GM12872 (cell line): ENCODE data around the gene SP2.

Experiments
- TF ChIP-seq, protein P1 (sequence below): IDR thresholded peaks from 3 replicates; pipeline ENCODE4 v1.5.1; 2011; ENCODE audit warnings: low read depth, mild to moderate bottlenecking, low read length, moderate library complexity; ENCODE audit not compliant: insufficient read depth

The SP2 gene

DNA sequence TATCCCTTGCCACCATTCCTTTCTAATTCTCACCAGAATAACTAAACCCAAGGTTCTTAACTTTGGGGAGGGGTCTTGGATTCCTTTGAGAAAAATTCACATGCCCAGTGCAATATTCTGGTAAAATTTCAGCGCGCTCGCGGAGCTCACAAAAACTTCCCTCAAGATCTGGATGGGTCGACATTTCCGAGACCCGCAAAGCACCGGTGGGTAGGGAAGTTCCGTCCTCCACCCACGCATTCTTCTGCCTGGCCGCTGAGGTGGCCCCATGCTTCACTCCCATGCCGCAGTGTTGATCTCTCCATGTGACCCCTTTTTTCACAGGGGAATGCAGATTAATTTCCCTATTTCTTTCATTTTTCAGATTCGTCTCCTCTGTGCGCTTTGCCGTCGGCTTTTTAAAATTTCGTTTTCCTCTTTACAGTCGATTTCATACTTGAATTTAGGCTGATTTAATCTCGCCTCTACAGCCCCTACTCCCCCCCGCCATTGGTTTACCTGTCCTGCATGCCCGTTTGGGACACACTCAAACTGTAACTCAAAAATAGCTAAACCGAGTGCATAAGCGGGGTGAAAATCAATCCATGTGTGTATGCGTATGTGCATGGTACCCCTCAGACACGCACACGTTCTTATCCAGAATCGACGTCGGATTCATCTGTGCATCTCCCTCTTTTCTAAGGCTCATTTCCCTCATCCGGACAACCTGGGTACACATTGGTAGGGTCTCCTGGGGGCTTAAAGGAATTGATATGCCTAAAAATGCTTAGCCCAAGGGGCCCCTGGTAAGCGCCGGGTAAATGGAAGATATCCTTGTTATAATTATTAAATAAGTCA lies 43.7 kb upstream of the SP2 start:
- TF ChIP-seq, protein P1, sequence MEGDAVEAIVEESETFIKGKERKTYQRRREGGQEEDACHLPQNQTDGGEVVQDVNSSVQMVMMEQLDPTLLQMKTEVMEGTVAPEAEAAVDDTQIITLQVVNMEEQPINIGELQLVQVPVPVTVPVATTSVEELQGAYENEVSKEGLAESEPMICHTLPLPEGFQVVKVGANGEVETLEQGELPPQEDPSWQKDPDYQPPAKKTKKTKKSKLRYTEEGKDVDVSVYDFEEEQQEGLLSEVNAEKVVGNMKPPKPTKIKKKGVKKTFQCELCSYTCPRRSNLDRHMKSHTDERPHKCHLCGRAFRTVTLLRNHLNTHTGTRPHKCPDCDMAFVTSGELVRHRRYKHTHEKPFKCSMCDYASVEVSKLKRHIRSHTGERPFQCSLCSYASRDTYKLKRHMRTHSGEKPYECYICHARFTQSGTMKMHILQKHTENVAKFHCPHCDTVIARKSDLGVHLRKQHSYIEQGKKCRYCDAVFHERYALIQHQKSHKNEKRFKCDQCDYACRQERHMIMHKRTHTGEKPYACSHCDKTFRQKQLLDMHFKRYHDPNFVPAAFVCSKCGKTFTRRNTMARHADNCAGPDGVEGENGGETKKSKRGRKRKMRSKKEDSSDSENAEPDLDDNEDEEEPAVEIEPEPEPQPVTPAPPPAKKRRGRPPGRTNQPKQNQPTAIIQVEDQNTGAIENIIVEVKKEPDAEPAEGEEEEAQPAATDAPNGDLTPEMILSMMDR = no peak

DNA sequence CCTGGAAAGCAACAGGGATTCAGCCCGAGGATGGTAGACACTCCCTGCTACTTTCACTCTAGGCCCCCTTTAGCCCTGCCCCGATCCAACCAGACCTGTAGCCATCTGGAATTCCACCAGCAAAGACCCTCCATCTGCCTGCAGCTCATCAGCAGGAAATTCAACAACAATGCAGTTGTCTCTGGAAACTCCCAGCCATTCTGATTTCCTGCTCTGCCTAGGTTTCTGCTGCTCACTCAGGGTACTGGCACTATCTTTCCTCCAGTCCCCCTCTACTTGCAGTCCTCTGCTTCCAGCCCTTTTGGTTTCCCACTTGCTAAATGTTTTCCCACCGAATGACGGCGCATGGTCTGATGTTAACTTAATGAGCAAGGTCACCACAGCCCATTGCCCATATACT lies 42.4 kb upstream of the SP2 start:
- TF ChIP-seq, protein P1 = no peak

DNA sequence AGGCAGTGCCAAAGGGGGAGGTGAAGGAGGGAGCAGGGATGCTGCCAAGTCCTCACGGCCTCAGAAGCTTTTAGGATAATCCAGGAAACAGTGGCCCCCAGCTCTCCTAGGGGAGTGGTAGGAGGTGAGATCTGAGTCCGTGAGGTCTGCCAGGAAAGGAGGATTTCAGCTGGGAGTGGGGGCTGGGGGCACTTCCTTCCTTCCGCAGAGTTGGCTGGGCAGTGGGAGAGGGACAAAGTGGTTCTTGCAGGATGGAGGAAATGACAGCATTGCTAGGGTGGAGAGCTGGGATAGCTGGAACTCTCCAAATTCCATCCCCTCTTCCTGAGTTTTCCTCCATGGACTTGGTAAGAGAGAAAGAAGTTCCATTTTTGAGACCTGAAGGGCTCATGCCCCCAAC lies 40.3 kb upstream of the SP2 start:
- TF ChIP-seq, protein P1 = no peak

DNA sequence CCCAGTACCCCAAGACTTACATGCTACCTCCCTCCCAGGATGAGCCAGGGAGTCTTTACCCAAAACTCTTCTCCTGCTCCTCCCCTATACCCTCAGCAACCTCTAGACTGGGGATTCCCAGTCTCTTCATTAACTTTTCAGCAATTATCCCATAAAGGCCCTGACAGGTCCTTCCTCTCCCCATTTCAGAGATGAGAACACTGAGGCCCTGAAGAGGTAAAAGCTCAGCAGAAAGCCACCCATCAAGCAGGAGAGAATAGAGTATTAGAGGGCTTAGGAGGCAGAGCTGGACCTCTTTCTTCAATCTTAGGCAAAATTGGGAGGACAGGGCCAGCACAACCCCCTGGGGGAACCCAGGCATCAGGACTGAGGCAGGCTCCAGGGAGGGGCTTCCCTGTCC lies 39.2 kb upstream of the SP2 start:
- TF ChIP-seq, protein P1 = no peak

DNA sequence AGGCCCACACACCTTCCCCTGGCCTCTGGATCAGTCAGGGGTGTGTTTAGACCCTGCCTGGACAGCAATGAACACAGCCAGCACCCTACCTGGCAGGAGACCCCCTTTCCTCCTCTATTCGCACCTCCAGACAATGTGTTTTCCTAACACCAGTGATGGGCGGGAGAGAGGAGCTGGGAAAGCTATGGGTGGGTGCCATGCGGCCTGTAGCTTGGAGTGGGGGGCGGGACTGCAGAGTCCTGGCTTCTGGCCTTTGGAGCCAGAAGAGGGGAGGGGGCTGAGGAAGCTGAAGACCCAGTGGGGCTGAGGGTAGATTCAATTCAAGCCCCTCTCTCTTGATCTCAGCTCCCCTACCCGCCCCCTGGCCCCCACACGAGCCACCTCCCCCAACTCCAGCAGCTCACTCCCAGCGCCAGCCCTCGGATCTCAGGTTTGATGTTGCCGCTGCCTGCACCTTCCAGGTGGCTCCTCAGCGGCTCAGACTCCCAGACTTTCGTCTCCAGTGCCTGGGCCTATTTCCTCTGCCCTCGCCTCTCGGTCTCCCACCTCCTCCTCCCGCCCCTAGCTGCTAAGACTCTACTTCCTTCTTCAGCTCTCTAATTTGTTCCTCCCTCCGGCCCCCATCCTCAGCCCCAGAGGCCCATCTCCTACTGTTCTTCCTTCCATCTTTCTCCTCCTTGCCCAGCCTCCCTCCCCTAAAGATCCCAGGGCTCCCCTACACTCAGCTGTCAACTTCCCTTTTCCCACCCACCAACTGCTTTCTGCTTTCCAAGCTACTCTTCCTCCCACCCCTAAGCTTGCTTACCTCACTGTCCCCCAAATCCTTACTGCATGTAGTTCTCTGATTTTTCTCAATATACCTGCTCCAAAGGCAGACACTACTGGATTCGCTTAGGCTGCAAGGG lies 38.2 kb upstream of the SP2 start:
- TF ChIP-seq, protein P1 = no peak

DNA sequence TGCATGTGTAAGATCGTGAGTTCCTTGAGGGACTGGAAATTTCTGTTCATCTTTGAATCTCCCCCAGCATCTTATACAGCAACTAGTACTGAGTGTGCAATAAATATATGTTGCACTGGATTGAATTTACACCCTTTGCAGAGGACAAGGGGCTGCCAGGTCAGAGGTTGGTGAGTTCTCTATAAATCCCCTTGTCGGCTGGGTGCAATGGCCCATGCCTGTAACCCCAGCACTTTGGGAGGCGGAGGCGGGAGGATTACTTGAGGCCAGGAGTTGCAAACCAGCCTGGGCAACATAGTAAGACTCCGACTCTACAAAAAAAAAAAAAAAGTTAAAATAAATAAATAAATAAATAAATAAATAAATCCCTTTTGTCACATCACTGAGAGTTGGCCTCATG lies 35.6 kb upstream of the SP2 start:
- TF ChIP-seq, protein P1 = no peak
